SK-N-SH (cell line): ENCODE data around the gene LUC7L3. TPM values are rescaled to one million over a fixed set of nuclear protein-coding genes. Genes with fewer than 3 reads are reported as not detected.

Experiments used
- CTCF ChIA-PET: fragments of 300-600, 350-600 bp; formaldehyde crosslinking; extraction: SDS; loops from one replicate; lab custom pipeline; 2021; lab: Yijun Ruan, JAX
- POLR2A ChIA-PET: fragments of 350-600 bp; sonication (Branson Sonifier 250); formaldehyde crosslinking; extraction: SDS; loops from one replicate; lab custom pipeline; 2020; ENCODE audit warnings: antibody characterized with exemption, inconsistent platforms; lab: Yijun Ruan, JAX
- DNase-seq: peaks from one replicate; pipeline ENCODE4 v3.0.0; 2012
- H2AFZ ChIP-seq: fragments of 200-600 bp; sonication (generic); 2 replicates; pipeline ENCODE4 v1.8.1; 2016; ENCODE audit warnings: antibody characterized with exemption, mild to moderate bottlenecking, low read depth
- H3F3A ChIP-seq: fragments of 200-600 bp; sonication (generic); replicated peaks from 2 replicates; pipeline ENCODE3; 2016; ENCODE audit warnings: antibody characterized with exemption, mild to moderate bottlenecking; ENCODE audit not compliant: insufficient read depth
- H3K27ac ChIP-seq, 2 experiments: fragments of 200-500 bp in 1 of 2; fragments of 200-600 bp in 1 of 2; sonication (Bioruptor generic) in 1 of 2; sonication (generic), shearing (Covaris generic) in 1 of 2; 2 replicates each; pipeline versions ENCODE4 v1.5.1 to v1.6.1; 2014 to 2016; ENCODE audit warnings: low read depth in 2 of 2, inconsistent platforms in 1 of 2, low read length in 1 of 2, mild to moderate bottlenecking in 1 of 2, mixed read lengths in 1 of 2
- H3K27me3 ChIP-seq: fragments of 200-600 bp; sonication (generic), shearing (Covaris generic); 2 replicates; pipeline ENCODE4 v1.6.1; 2016; ENCODE audit warnings: mixed run types; ENCODE audit not compliant: insufficient read depth
- H3K36me3 ChIP-seq, 2 experiments: fragments of 200-500 bp in 1 of 2; fragments of 200-600 bp in 1 of 2; sonication (Bioruptor generic) in 1 of 2; sonication (generic) in 1 of 2; replicated peaks in 1 of 2; 2 replicates each; pipeline versions ENCODE3 to v1.5.1; 2014 to 2016; ENCODE audit warnings: low read length in 1 of 2, mild to moderate bottlenecking in 1 of 2; ENCODE audit not compliant: insufficient read depth in 2 of 2, control insufficient read depth in 1 of 2
- H3K4me1 ChIP-seq, 2 experiments: fragments of 200-500 bp in 1 of 2; fragments of 200-600 bp in 1 of 2; sonication (Bioruptor generic) in 1 of 2; sonication (generic), shearing (Covaris generic) in 1 of 2; 2 replicates each; pipeline versions ENCODE4 v1.5.1 to v1.6.1; 2014 to 2016; ENCODE audit warnings: low read depth in 1 of 2, low read length in 1 of 2, mixed run types in 1 of 2; ENCODE audit not compliant: insufficient read depth in 2 of 2, control insufficient read depth in 1 of 2
- H3K4me2 ChIP-seq: fragments of 200-600 bp; sonication (generic), shearing (Covaris generic); 2 replicates; pipeline ENCODE4 v1.6.1; 2017; ENCODE audit warnings: mixed run types
- H3K4me3 ChIP-seq, 2 experiments: fragments of 200-500 bp in 1 of 2; fragments of 200-600 bp in 1 of 2; sonication (Bioruptor generic) in 1 of 2; sonication (generic), shearing (Covaris generic) in 1 of 2; 2 replicates each; pipeline versions ENCODE4 v1.5.1 to v1.8.1; 2014 to 2016; ENCODE audit warnings: low read depth in 2 of 2, inconsistent platforms in 1 of 2, low read length in 1 of 2, mild to moderate bottlenecking in 1 of 2, mixed read lengths in 1 of 2, moderate library complexity in 1 of 2
- H3K79me2 ChIP-seq: fragments of 200-600 bp; sonication (generic); 2 replicates; pipeline ENCODE4 v1.8.1; 2017; ENCODE audit warnings: mild to moderate bottlenecking; ENCODE audit not compliant: insufficient read depth
- H3K9ac ChIP-seq: fragments of 200-600 bp; sonication (generic); 2 replicates; pipeline ENCODE4 v1.6.1; 2017; ENCODE audit warnings: mixed run types
- H3K9me2 ChIP-seq: fragments of 200-600 bp; sonication (generic); 2 replicates; pipeline ENCODE4 v1.6.1; 2017; ENCODE audit warnings: mixed run types
- H3K9me3 ChIP-seq: fragments of 200-600 bp; sonication (generic); 2 replicates; pipeline ENCODE4 v1.6.1; 2017; ENCODE audit warnings: mixed run types, mild to moderate bottlenecking, moderate library complexity
- H4K20me1 ChIP-seq: fragments of 200-600 bp; sonication (generic); 2 replicates; pipeline ENCODE4 v1.6.1; 2017; ENCODE audit warnings: mild to moderate bottlenecking, mixed run types; ENCODE audit not compliant: insufficient read depth
- ELF1 ChIP-seq: IDR thresholded peaks from 2 replicates; pipeline ENCODE4 v1.4.0; 2012
- EZH2phosphoT487 ChIP-seq: fragments of 200-600 bp; sonication (generic); IDR thresholded peaks from 2 replicates; pipeline ENCODE4 v1.6.1; 2017; ENCODE audit warnings: low read depth, mixed run types, mild to moderate bottlenecking, antibody characterized with exemption, moderate library complexity, borderline replicate concordance
- FOXJ3 ChIP-seq: sonication (generic); formaldehyde crosslinking; IDR thresholded peaks from 2 replicates; pipeline ENCODE4 v1.5.1; 2020; ENCODE audit warnings: mild to moderate bottlenecking, missing genetic modification reagents
- FOXM1 ChIP-seq: IDR thresholded peaks from 2 replicates; pipeline ENCODE4 v1.4.0; 2012; ENCODE audit warnings: low read depth, mild to moderate bottlenecking
- GABPA ChIP-seq: IDR thresholded peaks from 2 replicates; pipeline ENCODE4 v1.4.0; 2012; ENCODE audit warnings: low read depth, mild to moderate bottlenecking
- GATA2 ChIP-seq: sonication (generic); formaldehyde crosslinking; IDR thresholded peaks from 2 replicates; pipeline ENCODE4 v1.5.0; 2020; ENCODE audit warnings: mild to moderate bottlenecking, missing genetic modification reagents
- MEF2A ChIP-seq: IDR thresholded peaks from 2 replicates; pipeline ENCODE4 v1.4.0; 2012; ENCODE audit warnings: low read depth, borderline replicate concordance
- MXI1 ChIP-seq: IDR thresholded peaks from 2 replicates; pipeline ENCODE4 v1.6.1; 2012; ENCODE audit warnings: mild to moderate bottlenecking, low read depth, low read length, improper control_type of control experiment
- NFIC ChIP-seq: IDR thresholded peaks from 2 replicates; pipeline ENCODE4 v1.4.0; 2012; ENCODE audit warnings: borderline replicate concordance
- NRF1 ChIP-seq: IDR thresholded peaks from 2 replicates; pipeline ENCODE4 v1.6.1; 2012; ENCODE audit warnings: low read depth, mild to moderate bottlenecking, low read length
- PBX3 ChIP-seq: IDR thresholded peaks from 2 replicates; pipeline ENCODE4; 2012
- POLR2AphosphoS5 ChIP-seq: IDR thresholded peaks from 2 replicates; pipeline ENCODE4 v1.6.1; 2012; ENCODE audit warnings: low read depth, low read length
- RCOR1 ChIP-seq: fragments of 150-350 bp; IDR thresholded peaks from 2 replicates; pipeline ENCODE4 v1.6.1; 2017; ENCODE audit warnings: antibody characterized with exemption, low read length
- RFX5 ChIP-seq: IDR thresholded peaks from 2 replicates; pipeline ENCODE4 v1.6.1; 2012; ENCODE audit warnings: mild to moderate bottlenecking, improper control_type of control experiment, low read length
- RXRA ChIP-seq: IDR thresholded peaks from 2 replicates; pipeline ENCODE4 v1.4.0; 2012; ENCODE audit warnings: low read depth, mild to moderate bottlenecking, borderline replicate concordance
- SMC3 ChIP-seq: IDR thresholded peaks from 2 replicates; pipeline ENCODE4 v1.6.1; 2012; ENCODE audit warnings: low read depth, low read length, improper control_type of control experiment
- TCF12 ChIP-seq: IDR thresholded peaks from 2 replicates; pipeline ENCODE4 v1.4.0; 2012
- TEAD4 ChIP-seq: IDR thresholded peaks from 2 replicates; pipeline ENCODE4 v1.4.0; 2012; ENCODE audit warnings: mild to moderate bottlenecking, borderline replicate concordance; ENCODE audit not compliant: insufficient read depth
- YY1 ChIP-seq: IDR thresholded peaks from 2 replicates; pipeline ENCODE4 v1.4.0; 2012; ENCODE audit warnings: low read depth, mild to moderate bottlenecking
- ZBTB33 ChIP-seq: IDR thresholded peaks from 2 replicates; pipeline ENCODE4 v1.4.0; 2012; ENCODE audit warnings: low read depth, borderline replicate concordance
- WGBS: methylation state at CpG from one replicate; pipeline ENCODE4 v1.1.6; 2017; ENCODE audit warnings: low lambda C conversion rate; 5-methylcytosine and 5-hydroxymethylcytosine counted together
- polyA plus RNA-seq, 3 experiments: library from polyadenylated mRNA; depleted of rRNA; stranded (reverse); fragments of >200 nt; gene quantifications; 2 replicates each; pipeline ENCODE4 v1.2.3, GENCODE V29; 2012
- TF ChIP-seq, protein P1 (sequence below): IDR thresholded peaks from 2 replicates; pipeline ENCODE4 v1.4.0; 2012; ENCODE audit warnings: low read depth, borderline replicate concordance
- TF ChIP-seq, protein P2 (sequence below): fragments of 150-350 bp; IDR thresholded peaks from 2 replicates; pipeline ENCODE4 v1.6.1; 2016; ENCODE audit warnings: mild to moderate bottlenecking, low read depth, low read length
- TF ChIP-seq, protein P3 (sequence below): IDR thresholded peaks from 2 replicates; pipeline ENCODE4 v1.4.0; 2012; ENCODE audit warnings: low read depth
- TF ChIP-seq, protein P4 (sequence below): fragments of 150-350 bp; IDR thresholded peaks from 2 replicates; pipeline ENCODE4 v1.6.1; 2017; ENCODE audit warnings: antibody characterized with exemption, low read length, low read depth, borderline replicate concordance
- TF ChIP-seq, protein P5 (sequence below): IDR thresholded peaks from 2 replicates; pipeline ENCODE4 v1.6.1; 2012; ENCODE audit warnings: mild to moderate bottlenecking, low read depth, low read length, moderate library complexity

The LUC7L3 gene
- polyA plus RNA-seq, 1 of the 3 experiments (the other 2 are of a cell fraction), result 154 TPM

GRCh38 chr17:50689251-50689650 lies 30.2 kb upstream of the LUC7L3 start:
- peaks cover 49 to 57% of the 10 kb centered on the region in 2 experiments for H3K4me1 ChIP-seq
- CTCF ChIA-PET, result interaction anchor here (1.0 to 21.2 kb wide), 4 partner anchors 8 to 142 kb away, joined by 3 to 799 read pairs (median 186); partner anchors contain the start of genes ABCC3 and SPATA20
- peak overlapping the region; percentile 3; the same call in 1 of the 2 replicates for H3K4me2 ChIP-seq
- TF ChIP-seq TCF12 (peak; percentile 75), EZH2phosphoT487 (no peak), RXRA (peak; percentile 71; the same call in 1 of the 2 replicates), RFX5 (no peak), ELF1 (no peak), MEF2A (no peak), NRF1 (no peak), FOXJ3 (CRISPR knock-in tag) (no peak), SMC3 (no peak), PBX3 (peak; percentile 53; the same call in 1 of the 2 replicates), YY1 (no peak), POLR2AphosphoS5 (no peak), RCOR1 (no peak), MXI1 (no peak), ZBTB33 (no peak), GATA2 (no peak), TEAD4 (no peak), FOXM1 (no peak), NFIC (no peak; the same call in 1 of the 2 replicates), GABPA (no peak)
- TF ChIP-seq, protein P1, sequence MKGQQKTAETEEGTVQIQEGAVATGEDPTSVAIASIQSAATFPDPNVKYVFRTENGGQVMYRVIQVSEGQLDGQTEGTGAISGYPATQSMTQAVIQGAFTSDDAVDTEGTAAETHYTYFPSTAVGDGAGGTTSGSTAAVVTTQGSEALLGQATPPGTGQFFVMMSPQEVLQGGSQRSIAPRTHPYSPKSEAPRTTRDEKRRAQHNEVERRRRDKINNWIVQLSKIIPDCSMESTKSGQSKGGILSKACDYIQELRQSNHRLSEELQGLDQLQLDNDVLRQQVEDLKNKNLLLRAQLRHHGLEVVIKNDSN, result no peak
- TF ChIP-seq, protein P2, sequence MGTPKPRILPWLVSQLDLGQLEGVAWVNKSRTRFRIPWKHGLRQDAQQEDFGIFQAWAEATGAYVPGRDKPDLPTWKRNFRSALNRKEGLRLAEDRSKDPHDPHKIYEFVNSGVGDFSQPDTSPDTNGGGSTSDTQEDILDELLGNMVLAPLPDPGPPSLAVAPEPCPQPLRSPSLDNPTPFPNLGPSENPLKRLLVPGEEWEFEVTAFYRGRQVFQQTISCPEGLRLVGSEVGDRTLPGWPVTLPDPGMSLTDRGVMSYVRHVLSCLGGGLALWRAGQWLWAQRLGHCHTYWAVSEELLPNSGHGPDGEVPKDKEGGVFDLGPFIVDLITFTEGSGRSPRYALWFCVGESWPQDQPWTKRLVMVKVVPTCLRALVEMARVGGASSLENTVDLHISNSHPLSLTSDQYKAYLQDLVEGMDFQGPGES, result no peak
- TF ChIP-seq, protein P3, sequence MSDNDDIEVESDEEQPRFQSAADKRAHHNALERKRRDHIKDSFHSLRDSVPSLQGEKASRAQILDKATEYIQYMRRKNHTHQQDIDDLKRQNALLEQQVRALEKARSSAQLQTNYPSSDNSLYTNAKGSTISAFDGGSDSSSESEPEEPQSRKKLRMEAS, result peak; percentile 65; the same call in 1 of the 2 replicates
- TF ChIP-seq, protein P4, sequence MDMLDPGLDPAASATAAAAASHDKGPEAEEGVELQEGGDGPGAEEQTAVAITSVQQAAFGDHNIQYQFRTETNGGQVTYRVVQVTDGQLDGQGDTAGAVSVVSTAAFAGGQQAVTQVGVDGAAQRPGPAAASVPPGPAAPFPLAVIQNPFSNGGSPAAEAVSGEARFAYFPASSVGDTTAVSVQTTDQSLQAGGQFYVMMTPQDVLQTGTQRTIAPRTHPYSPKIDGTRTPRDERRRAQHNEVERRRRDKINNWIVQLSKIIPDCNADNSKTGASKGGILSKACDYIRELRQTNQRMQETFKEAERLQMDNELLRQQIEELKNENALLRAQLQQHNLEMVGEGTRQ, result no peak
- TF ChIP-seq, protein P5, sequence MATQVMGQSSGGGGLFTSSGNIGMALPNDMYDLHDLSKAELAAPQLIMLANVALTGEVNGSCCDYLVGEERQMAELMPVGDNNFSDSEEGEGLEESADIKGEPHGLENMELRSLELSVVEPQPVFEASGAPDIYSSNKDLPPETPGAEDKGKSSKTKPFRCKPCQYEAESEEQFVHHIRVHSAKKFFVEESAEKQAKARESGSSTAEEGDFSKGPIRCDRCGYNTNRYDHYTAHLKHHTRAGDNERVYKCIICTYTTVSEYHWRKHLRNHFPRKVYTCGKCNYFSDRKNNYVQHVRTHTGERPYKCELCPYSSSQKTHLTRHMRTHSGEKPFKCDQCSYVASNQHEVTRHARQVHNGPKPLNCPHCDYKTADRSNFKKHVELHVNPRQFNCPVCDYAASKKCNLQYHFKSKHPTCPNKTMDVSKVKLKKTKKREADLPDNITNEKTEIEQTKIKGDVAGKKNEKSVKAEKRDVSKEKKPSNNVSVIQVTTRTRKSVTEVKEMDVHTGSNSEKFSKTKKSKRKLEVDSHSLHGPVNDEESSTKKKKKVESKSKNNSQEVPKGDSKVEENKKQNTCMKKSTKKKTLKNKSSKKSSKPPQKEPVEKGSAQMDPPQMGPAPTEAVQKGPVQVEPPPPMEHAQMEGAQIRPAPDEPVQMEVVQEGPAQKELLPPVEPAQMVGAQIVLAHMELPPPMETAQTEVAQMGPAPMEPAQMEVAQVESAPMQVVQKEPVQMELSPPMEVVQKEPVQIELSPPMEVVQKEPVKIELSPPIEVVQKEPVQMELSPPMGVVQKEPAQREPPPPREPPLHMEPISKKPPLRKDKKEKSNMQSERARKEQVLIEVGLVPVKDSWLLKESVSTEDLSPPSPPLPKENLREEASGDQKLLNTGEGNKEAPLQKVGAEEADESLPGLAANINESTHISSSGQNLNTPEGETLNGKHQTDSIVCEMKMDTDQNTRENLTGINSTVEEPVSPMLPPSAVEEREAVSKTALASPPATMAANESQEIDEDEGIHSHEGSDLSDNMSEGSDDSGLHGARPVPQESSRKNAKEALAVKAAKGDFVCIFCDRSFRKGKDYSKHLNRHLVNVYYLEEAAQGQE, result no peak

More at GRCh38 chr17:50689251-50689650, 30.2 kb upstream of the LUC7L3 start:
- Histone ChIP-seq H2AFZ (no peak overlapping the region), H3K9me2 (no peaks in the 10 kb centered on the region), H3F3A (peaks cover 42% of the 10 kb centered on the region), H3K9ac (no peak overlapping the region), H3K9me3 (no peaks in the 10 kb centered on the region), H3K27me3 (no peaks in the 10 kb centered on the region), H3K36me3 (peaks cover 16 to 26% of the 10 kb centered on the region in 2 experiments), H3K27ac (peak overlapping the region; percentile 2 to 22), H4K20me1 (no peaks in the 10 kb centered on the region; the same call in 1 of the 2 replicates), H3K4me3 (no peak overlapping the region), H3K79me2 (no peaks in the 10 kb centered on the region)
- WGBS, result 29% methylated on average over 4 of the region's 4 CpGs
- no peak for DNase-seq
- POLR2A ChIA-PET, result no interaction called here
